Stimulated activated effector memory CD8-positive, alpha-beta T cell treated with anti-CD3 and anti-CD28 coated beads, Interleukin-12 subunit alpha, Interleukin-12 subunit beta, amount 100 ng/mL, for 72 hours (primary cell): Measurements from ENCODE around the gene TMEM269.
"Not testable (repeated sequence)": the region's sequence is repeated elsewhere in the genome, so short reads cannot be mapped to it uniquely, and the experiment has no call there.

Source experiments
- ATAC-seq: fragments of 150-1000 bp; cut with Tn5 transposase; 2 replicates; pipeline ENCODE4 v1.10.0; 2021
- DNase-seq, 2 donors: peaks; one replicate each; pipeline ENCODE4 v3.0.0; 2021 to 2022; ENCODE audit warnings: low spot score in 2 of 2
- H3K27ac Mint-ChIP-seq: one replicate; pipeline ENCODE4 v1.8.0; 2022; ENCODE audit warnings: mild to moderate bottlenecking, mixed read lengths
- H3K36me3 Mint-ChIP-seq: one replicate; pipeline ENCODE4 v1.8.0; 2022; ENCODE audit warnings: mild to moderate bottlenecking, mixed read lengths
- H3K4me1 Mint-ChIP-seq: one replicate; pipeline ENCODE4 v1.8.0; 2022; ENCODE audit warnings: mixed read lengths
- H3K4me3 Mint-ChIP-seq: one replicate; pipeline ENCODE4 v1.8.0; 2022; ENCODE audit warnings: mild to moderate bottlenecking, mixed read lengths
- H3K9me3 Mint-ChIP-seq: one replicate; pipeline ENCODE4 v1.8.0; 2022; ENCODE audit warnings: mixed read lengths

The TMEM269 gene

DNA sequence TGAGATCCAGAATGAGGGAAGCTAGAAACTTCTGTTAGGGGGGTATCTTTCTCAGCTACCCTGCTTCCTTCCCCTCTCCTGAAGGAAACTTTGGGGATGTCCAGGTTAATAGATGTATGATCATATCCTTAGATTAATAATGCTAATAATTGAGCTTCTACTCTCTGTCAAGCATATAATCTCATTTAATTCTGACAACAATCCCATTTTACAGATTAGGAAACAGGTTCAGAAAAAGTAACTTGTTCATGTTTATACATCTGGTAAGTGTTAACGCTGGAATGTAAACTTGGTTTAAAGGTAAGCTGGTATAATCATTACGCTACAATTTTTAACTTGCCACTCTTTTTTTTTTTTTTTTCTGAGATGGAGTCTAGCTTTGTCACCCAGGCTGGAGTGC is 1.7 kb upstream of the TMEM269 start:
- peaks cover 36% of the 10 kb centered on the region for H3K4me1 Mint-ChIP-seq
- ATAC-seq (no peak), DNase-seq (no peak)
- H3K9me3 Mint-ChIP-seq: no peaks in the 10 kb centered on the region
- H3K36me3 Mint-ChIP-seq: peaks cover 38% of the 10 kb centered on the region
- H3K4me3 Mint-ChIP-seq: no peak overlapping the region
- H3K27ac Mint-ChIP-seq: no peak overlapping the region

DNA sequence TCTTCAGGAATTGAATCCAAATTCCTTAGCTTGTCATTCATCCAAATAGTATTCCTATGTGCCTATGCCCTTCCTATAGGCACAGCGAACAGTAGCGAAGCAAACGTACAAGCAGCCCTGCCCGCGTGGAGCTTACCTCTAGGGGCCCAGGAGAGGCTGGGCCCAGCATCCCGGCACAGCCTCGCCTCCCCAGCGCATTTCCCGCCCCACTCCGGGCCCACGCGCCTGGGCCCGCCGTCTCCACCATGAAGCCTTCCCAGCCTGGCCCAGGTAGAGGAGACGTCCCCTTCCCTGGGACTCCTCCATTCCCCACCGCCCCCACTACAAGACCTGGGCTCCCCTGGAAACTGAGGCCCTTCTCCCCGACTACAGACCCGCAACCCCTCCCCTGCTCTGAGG is 245 bp upstream of the TMEM269 start:
- no peak for ATAC-seq

DNA sequence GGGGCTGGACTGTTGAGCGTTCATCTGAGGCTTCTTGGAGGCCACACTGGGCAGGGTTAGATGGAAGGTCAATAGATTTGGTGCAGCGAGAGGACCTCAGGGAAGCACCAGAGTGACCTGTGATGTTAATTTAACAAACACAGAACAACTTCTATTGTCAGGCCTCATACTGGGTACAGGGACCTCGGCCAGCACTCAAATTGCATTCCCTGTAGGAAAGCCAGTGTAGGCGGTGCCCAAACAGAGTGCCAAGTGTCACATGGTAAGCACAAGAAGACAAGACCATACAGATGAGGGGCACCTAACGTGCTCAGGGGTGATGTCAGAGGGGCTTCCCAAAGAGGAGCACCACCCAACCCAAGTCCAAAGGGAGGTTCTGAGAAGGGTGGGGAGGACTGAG is 1.3 kb downstream of the TMEM269 start:
- ATAC-seq: no peak
- H3K27ac Mint-ChIP-seq: peak overlapping the region; percentile 89
- H3K9me3 Mint-ChIP-seq: no peaks in the 10 kb centered on the region
- H3K4me1 Mint-ChIP-seq: peaks cover 28% of the 10 kb centered on the region
- DNase-seq: no peak
- peak overlapping the region; percentile 71 for H3K4me3 Mint-ChIP-seq
- peaks cover 13% of the 10 kb centered on the region for H3K36me3 Mint-ChIP-seq

More for the DNA sequence above, 245 bp upstream of the TMEM269 start:
- Mint-ChIP-seq H3K4me3 (peak overlapping the region; percentile 71), H3K36me3 (peaks cover 23% of the 10 kb centered on the region), H3K4me1 (peaks cover 28% of the 10 kb centered on the region), H3K27ac (no peak overlapping the region), H3K9me3 (no peaks in the 10 kb centered on the region)
- DNase-seq: no peak

DNA sequence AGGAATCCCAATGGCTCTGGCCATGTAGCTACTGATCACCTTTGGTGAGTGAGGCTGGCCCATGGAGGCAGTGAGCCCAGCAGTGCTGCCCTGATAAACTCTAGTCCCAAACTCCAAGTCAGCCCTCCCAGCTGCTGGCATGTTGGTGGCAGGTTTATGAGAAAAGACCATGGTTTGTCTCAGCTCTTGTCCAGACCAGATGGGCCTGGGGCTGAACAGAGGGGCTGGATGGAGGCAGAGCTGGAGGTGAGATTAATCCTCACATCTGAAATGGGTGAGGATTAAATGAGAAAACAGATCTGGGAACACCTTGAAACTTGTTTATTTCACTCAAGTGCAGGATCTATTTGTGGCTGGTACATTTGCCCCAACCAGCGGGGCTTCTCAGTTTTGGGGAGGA is 3.2 kb downstream of the TMEM269 start:
- Mint-ChIP-seq H3K4me3 (no peak overlapping the region), H3K4me1 (peaks cover 24% of the 10 kb centered on the region), H3K9me3 (no peaks in the 10 kb centered on the region), H3K36me3 (peaks cover 7% of the 10 kb centered on the region), H3K27ac (no peak overlapping the region)
- DNase-seq (no peak), ATAC-seq (no peak)

DNA sequence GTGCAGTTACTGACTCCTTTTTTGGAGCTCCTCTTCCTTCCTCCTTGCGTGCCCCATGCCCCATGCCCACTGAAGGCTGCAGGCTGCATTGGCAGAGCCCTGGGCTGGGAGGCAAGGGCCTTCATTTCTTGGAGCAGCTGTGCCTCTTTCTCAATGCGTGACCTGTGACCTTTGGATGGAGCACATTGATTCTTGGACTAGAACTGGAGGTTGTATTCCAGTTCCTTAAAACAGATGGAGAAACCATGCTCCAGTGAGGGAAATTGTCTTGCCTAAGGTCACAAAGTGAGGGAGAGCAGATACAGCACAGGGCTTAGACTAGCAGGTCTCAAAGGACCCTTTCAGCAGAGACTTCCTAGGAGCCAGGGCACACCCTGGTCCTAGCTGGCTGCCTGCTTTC is 9.0 kb downstream of the TMEM269 start:
- no peak overlapping the region for H3K27ac Mint-ChIP-seq
- H3K4me3 Mint-ChIP-seq: no peak overlapping the region
- H3K36me3 Mint-ChIP-seq: no peaks in the 10 kb centered on the region
- DNase-seq: no peak
- H3K9me3 Mint-ChIP-seq: no peaks in the 10 kb centered on the region
- no peak for ATAC-seq
- H3K4me1 Mint-ChIP-seq: no peaks in the 10 kb centered on the region

DNA sequence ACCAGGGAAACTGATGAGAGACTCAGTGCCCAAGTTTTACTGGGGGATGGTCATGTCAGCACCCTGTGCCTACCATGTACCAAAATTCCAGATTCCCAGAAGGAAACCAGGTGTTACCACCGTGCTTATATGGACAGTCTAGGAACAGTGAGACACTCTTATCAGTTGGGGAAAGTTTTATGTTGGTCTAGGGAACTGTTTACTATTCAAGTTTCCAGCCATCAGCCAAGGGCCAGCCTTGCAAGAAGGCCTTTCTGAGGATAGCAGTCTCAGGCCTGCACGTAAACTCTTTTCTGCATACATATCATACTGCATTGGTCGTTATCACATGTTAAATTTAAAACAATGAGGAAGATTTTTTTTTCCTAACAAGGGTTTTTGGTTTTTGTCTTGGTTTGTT is 12.6 kb downstream of the TMEM269 start:
- ATAC-seq (no peak), DNase-seq (no peak)
- no peaks in the 10 kb centered on the region for H3K9me3 Mint-ChIP-seq
- no peak overlapping the region for H3K27ac Mint-ChIP-seq
- no peaks in the 10 kb centered on the region for H3K36me3 Mint-ChIP-seq
- no peaks in the 10 kb centered on the region for H3K4me1 Mint-ChIP-seq
- H3K4me3 Mint-ChIP-seq: no peak overlapping the region

DNA sequence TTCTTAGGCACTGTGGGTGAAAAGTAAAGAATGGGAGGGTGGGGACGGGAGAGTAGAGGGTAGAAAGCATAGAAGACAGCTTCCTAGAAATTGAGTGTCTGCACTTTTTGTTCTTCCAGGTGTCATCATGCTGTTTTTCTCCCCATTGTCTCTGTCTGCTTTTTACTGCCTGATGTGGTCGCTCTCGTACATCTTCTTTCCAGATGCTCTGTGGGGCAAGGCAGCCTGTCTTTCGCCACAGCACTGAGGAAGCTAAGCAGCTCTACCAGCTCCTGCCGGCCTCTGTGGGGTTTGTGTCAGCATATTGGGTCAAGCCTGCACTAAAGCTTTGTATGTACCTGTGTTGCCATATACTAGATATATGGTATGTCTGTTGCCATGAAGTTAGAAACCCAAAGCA is 13.2 kb downstream of the TMEM269 start:
- ATAC-seq (no peak), DNase-seq (no peak)
- no peak overlapping the region for H3K4me3 Mint-ChIP-seq
- no peak overlapping the region for H3K27ac Mint-ChIP-seq
- no peaks in the 10 kb centered on the region for H3K4me1 Mint-ChIP-seq
- H3K9me3 Mint-ChIP-seq: no peaks in the 10 kb centered on the region
- no peaks in the 10 kb centered on the region for H3K36me3 Mint-ChIP-seq

DNA sequence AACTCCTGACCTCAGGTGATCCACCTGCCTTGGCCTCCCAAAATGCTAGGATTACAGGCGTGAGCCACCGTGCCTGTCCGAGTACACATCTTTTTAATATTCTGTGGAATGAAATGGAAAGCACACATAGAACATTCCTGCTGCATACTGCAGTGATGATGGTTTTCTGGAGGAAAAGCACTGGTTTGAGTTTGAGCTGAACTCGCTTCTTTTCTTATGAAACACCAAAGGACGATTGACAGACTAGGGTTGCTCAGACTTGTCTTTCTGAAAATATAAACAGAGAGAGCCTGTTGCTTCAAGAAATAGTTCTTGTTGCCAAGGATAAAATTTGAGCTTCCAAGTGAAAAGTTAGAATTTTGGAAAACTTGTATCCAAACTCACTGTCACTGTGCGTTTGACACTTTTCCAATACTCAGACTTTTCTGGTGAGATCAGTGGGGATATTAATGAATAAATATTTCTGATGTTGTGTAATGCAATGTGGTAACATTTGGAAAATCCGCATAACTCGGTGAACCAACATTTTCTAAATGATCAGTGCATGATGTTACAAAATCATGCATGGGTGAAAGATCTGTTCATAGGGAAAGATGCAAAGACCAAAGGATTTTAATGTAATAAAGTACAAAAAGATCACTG is 17.2 kb downstream of the TMEM269 start:
- ATAC-seq (no peak), DNase-seq (no peak)
- no peaks in the 10 kb centered on the region for H3K4me1 Mint-ChIP-seq
- no peak overlapping the region for H3K27ac Mint-ChIP-seq
- no peak overlapping the region for H3K4me3 Mint-ChIP-seq
- H3K9me3 Mint-ChIP-seq: no peaks in the 10 kb centered on the region
- peaks cover 5% of the 10 kb centered on the region for H3K36me3 Mint-ChIP-seq

DNA sequence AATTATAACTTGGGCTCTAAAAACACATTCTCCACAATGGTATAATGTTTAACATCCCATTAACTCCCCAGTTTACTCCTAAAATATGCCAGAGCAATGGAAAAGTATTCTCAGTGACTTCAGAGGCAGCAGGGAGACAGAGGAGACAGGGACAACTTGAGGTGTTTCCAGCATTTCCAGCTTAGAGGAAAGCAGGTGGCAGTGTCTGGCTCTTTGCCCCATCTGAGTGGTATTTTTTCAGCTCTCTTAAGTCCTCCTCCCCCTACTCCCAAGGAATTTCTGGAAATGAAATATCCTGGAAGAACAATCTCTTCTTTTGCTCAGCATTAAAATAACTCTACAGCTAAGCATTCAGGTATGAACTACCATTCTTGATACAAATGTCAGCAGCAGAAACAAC is 21.4 kb downstream of the TMEM269 start:
- ATAC-seq (no peak), DNase-seq (no peak)
- peaks cover 7% of the 10 kb centered on the region for H3K36me3 Mint-ChIP-seq
- no peak overlapping the region for H3K4me3 Mint-ChIP-seq
- no peaks in the 10 kb centered on the region for H3K9me3 Mint-ChIP-seq
- no peak overlapping the region for H3K27ac Mint-ChIP-seq
- no peaks in the 10 kb centered on the region for H3K4me1 Mint-ChIP-seq

DNA sequence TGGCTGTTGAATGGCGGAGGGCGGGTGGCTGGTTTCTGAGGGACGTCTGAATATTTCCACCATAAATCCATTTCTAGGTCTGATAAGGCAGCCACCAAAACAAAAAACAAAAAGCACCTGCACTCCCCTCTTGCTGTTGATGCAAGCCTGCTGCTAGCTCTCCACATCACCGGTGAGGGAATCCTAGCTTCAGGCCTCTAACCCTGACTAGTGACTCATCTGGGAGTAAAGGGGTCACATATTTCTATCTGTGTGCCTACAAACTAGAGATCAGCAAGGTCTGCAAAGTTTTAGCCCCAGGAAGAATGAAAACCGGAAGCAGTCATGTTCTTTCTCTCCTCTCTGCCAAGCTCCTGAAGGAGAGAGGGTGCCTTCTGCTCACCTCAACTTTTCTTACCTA is 21.8 kb downstream of the TMEM269 start:
- H3K9me3 Mint-ChIP-seq: no peaks in the 10 kb centered on the region
- ATAC-seq (no peak), DNase-seq (no peak)
- no peaks in the 10 kb centered on the region for H3K4me1 Mint-ChIP-seq
- peaks cover 7% of the 10 kb centered on the region for H3K36me3 Mint-ChIP-seq
- no peak overlapping the region for H3K4me3 Mint-ChIP-seq
- H3K27ac Mint-ChIP-seq: no peak overlapping the region

DNA sequence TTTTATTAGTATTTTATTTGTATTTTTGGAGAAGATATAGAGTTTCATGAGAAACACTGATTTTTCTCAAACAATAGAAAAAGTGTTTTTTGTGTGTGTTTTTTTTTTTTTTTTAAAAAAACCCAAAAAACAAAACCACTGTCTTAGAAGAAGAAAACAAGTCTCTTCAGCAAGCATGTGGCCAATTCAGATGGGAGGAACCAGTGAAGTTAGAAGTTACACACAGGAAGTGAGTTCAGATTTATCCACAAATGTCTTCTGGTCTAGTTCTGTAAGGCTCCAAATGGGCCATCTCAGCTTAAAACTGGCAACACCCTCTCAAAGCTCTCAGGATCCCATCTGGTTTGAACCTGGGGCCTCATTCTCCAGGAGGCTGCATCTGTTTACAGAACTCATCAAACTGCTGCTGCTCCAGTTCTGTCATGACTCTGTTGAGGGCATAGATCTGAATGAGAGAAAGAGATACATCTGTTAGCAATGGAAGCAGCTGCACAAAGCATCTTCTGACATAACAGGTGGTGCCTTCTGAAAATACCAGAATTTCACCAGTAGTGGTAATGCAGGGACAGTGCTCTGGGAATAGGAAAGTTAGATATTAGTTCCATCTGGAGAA is 22.4 kb downstream of the TMEM269 start:
- Mint-ChIP-seq H3K4me3 (no peak overlapping the region), H3K4me1 (no peaks in the 10 kb centered on the region), H3K27ac (no peak overlapping the region), H3K36me3 (peaks cover 7% of the 10 kb centered on the region), H3K9me3 (no peaks in the 10 kb centered on the region)
- ATAC-seq (no peak), DNase-seq (no peak)

DNA sequence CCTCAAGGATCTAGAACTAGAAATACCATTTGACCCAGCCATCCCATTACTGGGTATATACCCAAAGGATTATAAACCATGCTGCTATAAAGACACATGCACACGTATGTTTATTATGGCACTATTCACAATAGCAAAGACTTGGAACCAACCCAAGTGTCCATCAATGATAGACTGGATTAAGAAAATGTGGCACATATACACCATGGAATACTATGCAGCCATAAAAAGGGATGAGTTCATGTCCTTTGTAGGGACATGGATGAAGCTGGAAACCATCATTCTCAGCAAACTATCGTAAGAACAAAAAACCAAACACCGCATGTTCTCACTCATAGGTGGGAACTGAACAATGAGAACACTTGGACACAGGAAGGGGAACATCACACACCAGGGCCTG is 30.0 kb downstream of the TMEM269 start:
- not testable (repeated sequence) for H3K36me3 Mint-ChIP-seq, H3K4me3 Mint-ChIP-seq, H3K9me3 Mint-ChIP-seq, H3K27ac Mint-ChIP-seq, DNase-seq, ATAC-seq
- H3K4me1 Mint-ChIP-seq: peaks cover 25% of the 10 kb centered on the region

DNA sequence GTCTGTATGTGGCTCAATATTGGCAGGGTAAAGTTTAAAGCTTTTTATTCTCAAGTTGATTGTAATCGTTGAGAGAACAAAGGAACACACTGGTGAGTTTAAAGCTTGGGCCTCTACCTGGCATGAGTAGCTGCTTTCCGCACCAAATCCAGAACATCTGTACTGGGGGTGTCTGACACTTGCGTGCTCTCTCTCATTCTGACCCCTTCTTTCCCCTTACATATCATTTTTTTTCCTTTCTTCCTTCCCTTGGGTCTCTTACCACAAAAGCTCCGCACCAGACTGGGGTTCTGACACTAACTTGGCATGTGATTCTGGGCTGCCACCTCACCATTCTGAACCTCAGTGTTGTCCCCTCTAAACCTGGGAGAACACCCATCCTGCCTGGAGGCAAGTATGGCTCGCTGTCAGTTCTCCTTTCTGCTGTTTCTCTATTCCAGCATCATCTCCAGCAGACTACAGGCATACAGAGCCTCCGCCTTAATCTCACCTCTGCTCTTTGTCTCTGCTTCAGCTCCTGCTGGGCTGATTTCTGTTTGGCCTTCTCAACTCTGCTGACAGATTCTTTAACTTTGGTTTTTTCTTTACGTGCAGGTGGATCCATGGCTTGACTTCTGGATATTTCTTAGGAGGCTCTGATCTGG is 31.3 kb downstream of the TMEM269 start:
- ATAC-seq: no peak
- Mint-ChIP-seq H3K27ac (peak overlapping the region; percentile 89), H3K4me3 (peak overlapping the region; percentile 78), H3K4me1 (peaks cover 25% of the 10 kb centered on the region), H3K36me3 (no peaks in the 10 kb centered on the region), H3K9me3 (no peaks in the 10 kb centered on the region)
- DNase-seq: peak in 1 of 2 donors; percentile 56

DNA sequence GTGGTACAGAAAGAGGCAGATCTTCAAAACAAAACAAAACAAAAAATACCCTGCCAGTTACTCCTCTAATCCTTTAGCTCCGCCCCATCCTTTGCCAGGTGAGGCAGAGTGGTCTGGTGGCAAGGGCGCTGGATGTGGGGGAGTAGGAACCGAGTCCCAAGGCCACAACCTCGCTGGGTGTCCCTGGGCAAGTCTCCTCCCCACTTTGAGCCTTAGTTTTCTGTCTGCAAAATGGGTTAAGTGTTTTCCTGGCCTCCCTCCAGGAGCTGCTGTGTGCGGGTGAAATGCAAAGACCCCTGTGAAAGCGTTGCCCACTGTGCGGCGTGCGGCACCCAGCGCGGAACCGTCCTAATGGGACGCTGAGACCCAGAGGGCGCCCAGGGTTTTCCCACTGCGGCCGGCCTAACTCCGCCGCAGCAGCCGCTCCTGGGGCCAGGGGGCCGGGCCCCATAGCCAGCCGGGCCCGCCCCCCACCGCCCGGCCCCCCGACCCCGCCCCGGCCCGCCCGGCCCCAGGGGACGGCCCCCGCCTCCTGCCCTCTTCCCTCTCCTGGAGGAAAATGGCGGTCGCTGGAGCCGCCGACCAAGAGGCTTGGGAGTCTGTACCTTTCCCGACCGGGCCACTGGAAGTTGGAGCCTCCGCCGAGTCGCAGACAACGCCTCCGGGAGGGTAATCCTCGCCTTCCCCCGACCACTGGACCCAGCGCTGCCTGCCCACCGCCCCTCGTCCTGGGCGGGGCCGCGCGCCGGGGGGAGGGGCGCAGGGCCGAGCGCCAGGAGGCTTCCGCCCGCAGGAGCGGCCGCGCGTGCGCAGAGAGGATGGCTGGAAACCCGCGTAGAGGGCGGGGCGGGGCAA is 32.0 kb downstream of the TMEM269 start, which contains the start of the genes ERMAP and SVBP:
Gene ERMAP, plus strand, starts transcription at position 538 of the 855 bp plus-strand sequence. CDS start 13,327 bp downstream, outside the sequence.
Gene SVBP, minus strand, starts transcription at position 813 of the 855 bp plus-strand sequence. CDS start 853 bp downstream, outside the sequence.
- ATAC-seq: peak; percentile 93

DNA sequence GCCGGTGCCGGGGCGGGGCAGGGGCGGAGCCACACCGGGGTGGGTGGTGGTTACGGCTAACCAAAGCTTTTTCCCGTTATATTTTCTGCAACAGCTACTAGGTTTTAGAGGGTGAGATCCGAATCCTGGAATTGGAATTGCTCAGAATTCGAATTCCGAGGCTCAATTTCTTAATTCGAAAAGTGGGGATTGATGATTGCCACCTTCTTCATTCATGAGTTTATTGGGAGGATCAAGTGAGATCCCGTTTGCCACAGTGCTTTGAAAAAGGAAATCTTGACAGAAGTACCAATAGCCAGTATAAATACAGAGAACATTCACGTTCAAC is 32.6 kb downstream of the TMEM269 start:
- H3K4me3 Mint-ChIP-seq: peak overlapping the region; percentile 78
- H3K36me3 Mint-ChIP-seq: no peaks in the 10 kb centered on the region
- no peak for ATAC-seq
- no peak for DNase-seq
- H3K27ac Mint-ChIP-seq: peak overlapping the region; percentile 89
- no peaks in the 10 kb centered on the region for H3K9me3 Mint-ChIP-seq
- peaks cover 25% of the 10 kb centered on the region for H3K4me1 Mint-ChIP-seq

More for the DNA sequence above, 32.0 kb downstream of the TMEM269 start, which contains the start of the genes ERMAP and SVBP:
- H3K36me3 Mint-ChIP-seq: no peaks in the 10 kb centered on the region
- DNase-seq: peak; percentile 97
- H3K9me3 Mint-ChIP-seq: no peaks in the 10 kb centered on the region
- H3K4me1 Mint-ChIP-seq: peaks cover 25% of the 10 kb centered on the region
- peak within 1 kb of the TSS; percentile 89 for H3K27ac Mint-ChIP-seq
- H3K4me3 Mint-ChIP-seq: peak within 1 kb of the TSS; percentile 78
